GM21825 (cell line): ENCODE measurements around the gene STIM1.
A peak's percentile ranks its signal among the peaks of the same experiment; 100 is the strongest.
"Not testable (repeated sequence)": the region's sequence is repeated elsewhere in the genome, so short reads cannot be mapped to it uniquely, and the experiment has no call there.

Experiments used
- ATAC-seq: cut with Tn5 transposase; IDR thresholded peaks from one replicate; pipeline ENCODE4 v1.9.1; 2021; ENCODE audit warnings: mild to moderate bottlenecking, moderate library complexity; ENCODE audit not compliant: unreplicated experiment

STIM1 gene

DNA sequence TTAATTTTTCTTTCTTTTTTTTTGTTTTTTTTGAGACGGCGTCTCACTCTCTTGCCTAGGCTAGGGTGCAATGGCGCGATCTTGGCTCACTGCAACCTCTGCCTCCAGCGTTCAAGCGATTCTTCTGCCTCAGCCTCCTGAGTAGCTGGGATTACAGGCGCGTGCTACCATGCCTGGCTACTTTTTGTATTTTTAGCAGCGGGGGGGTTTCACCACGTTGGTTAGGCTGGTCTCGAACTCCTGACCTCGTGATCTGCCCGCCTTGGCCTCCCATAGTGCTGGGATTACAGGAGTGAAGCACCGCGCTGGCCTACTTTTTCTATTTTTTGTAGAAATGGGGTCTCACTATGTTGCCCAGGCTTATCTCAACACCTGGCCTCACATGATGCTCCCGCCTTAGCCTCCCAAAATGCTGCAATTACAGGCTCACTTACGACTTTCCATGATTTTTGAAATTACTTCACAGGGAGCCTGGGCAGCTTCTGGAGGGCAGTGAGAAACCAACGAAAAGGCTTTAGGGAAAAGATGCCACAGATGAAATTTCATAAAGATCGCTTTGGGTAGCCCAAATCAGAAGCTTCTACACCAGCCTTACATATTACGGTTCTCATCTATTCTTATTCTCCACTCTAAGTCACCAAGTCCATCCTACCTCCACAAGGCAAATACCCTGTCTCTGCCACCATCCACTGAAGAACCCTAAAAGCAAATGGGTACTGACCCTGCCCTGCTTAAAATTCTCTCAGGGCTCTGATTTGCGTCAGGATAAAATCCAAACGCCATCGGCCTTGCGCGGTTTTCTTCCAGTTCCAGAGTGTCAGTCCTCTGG lies 238.3 kb downstream of the STIM1 start:
- ATAC-seq: peak; percentile 15

DNA sequence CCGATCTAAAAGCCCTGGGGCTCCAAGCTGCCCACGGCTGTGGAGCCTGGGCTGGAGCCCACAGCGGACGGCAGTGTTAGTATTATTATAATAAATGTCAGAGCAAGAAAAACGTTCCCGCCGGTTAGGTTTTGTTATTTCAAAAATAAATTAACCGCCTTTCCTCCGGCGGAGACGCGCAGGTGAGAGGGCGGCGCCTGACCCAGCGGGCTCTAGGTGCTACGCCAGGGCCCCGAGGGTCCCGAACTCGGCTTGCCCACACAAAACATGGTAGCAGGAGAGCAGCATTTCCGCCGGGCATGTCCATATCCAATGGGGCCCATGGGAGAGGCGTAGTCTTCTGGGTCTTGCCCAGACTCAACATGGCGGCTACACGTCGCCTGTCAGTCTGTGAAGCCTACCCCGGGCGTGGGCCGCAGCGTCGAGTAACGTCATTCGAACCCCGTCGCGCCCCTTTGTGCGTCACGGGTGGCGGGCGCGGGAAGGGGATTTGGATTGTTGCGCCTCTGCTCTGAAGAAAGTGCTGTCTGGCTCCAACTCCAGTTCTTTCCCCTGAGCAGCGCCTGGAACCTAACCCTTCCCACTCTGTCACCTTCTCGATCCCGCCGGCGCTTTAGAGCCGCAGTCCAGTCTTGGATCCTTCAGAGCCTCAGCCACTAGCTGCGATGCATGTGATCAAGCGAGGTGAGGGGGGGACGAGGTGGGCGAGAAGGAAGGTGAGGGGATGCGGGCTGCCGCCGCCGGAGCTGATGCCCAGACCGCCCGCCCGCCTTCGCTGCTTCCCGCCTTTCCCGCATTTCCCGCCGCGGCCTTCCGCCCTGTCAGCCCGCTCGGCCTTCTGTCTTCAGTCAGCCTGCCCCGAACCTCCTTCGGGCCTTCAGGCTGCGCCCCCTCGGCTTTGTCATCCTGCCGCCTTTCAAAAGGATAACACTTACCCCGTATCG lies 239.2 kb downstream of the STIM1 start, which contains the start of gene RRM1:
Gene RRM1, plus strand, starts transcription at position 452 of the 944 bp plus-strand sequence. Its CDS starts 214 bp downstream, at position 666.
- peak; percentile 92 for ATAC-seq

DNA sequence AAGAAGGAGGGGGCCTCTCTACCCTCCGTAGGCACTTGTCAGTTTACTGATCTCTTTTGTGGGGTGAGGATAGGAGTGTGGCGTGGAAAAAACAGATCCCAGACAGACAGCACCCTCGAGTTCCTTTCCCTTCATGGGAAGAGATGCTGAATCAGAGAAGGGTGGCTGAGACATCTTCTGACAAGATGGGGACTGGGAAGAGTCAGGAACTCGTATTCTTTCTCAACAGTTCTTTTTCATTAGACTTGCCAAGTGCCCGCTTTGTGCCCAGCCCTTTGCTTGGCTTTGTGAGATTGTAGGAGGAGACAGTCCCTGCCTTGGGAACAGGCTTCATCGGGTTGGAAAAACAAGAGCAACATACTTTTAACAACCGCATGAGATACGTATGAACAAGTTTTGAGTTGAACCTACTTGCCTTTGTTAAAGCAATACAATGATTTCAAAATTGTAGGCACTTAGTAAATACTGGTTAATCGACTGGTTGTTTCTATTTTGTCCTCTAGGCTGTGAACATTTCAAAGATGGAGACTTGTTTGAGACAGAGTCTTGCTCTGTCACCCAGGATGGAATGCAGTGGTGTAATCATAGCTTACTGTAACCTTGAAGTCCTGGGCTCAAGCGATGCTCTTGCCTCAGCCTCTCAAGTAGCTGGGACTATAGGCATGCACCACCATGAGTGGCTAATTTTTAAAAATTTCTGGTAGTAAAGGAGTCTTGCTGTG lies 240.2 kb downstream of the STIM1 start:
- ATAC-seq: no peak

DNA sequence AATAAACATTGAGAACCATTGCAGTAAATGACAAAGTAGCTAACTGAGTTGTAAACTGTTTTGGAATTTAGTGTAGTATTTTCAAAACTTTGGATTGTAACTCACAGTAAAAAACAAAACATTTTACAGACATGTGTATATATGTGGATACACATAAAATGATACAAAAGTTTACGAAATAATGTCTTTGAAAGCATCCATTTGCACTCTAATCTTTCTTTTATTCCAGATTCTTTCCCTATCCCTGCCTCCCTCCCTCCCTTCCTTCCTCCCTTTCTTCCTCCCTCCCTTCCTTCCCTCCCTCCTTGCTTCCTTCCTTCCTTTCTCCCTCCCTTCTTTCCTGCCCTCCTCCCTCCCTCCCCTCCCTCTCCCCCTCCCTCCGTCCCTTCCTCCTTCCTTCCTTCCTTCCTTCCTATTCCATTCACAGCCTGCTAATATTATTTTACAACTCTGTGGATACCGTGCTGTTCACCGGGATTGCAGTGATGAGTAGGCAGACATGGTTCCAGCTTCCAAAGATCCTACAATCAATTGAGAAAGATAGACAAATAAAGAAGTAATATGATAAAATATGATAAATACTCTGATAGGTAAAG lies 242.7 kb downstream of the STIM1 start:
- ATAC-seq: no peak

DNA sequence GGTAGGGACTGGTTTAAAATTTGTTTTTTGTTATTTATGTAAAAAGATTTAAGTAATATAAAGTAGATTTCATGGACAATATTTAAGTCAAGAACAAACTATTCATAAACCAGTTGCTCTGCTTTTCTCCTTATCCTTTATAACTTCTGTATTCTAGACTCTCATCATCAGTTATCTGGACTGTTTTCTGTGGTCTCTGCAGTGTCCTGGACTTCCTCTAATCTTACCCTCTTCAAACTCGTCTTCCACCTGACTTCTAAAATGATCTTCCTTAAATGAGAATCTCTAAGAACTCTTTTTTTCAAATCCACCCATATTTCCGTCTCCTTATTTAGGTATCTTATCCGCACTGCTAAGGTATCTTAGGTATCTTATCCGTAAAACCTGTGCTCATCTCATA lies 247.2 kb downstream of the STIM1 start:
- no peak for ATAC-seq

DNA sequence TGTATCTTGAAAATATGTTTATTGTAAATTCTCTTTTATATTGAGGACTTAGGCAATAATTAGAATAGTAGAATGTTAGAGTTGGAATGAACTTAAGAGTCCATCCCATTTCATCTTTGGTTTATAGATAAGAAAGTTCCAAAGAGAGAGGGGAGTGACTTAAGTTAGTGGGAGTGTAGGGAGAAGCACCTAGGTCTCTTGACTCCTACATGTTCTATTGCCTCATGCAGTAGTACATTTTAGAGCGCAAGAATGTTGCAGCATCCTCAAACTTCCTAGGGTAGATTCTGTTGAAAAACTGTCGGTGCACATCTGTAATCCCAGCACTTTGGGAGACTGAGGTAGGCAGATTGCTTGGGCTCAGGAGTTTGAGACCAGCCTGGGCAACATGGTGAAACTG lies 247.8 kb downstream of the STIM1 start:
- ATAC-seq: no peak

DNA sequence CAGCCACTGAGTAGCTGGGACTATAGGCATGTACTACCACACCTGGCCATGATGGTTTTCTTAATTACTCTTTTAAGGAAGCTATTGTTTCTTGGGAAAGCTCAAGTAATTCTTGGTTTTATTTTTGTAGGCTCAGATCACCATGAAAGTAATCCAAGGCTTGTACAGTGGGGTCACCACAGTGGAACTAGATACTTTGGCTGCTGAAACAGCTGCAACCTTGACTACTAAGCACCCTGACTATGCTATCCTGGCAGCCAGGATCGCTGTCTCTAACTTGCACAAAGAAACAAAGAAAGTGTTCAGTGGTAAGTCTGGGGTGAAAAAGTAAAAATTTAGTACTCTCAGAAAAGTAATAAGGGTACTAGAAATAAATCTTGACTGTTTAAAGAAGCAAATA lies 250.5 kb downstream of the STIM1 start:
- no peak for ATAC-seq

DNA sequence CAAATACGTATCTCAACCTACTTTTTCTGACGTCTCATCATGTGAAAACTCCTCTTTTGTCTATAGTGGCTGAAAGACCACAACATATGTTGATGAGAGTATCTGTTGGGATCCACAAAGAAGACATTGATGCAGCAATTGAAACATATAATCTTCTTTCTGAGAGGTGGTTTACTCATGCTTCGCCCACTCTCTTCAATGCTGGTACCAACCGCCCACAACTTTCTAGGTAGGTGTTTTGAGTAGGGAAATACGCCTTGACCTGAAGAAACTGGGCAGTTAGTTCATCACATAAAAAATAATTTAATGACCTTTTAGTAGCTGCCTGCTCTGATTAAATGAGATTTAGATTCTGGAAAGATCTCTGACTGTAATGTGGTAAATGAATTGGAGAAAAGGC lies 256.4 kb downstream of the STIM1 start:
- ATAC-seq: no peak

DNA sequence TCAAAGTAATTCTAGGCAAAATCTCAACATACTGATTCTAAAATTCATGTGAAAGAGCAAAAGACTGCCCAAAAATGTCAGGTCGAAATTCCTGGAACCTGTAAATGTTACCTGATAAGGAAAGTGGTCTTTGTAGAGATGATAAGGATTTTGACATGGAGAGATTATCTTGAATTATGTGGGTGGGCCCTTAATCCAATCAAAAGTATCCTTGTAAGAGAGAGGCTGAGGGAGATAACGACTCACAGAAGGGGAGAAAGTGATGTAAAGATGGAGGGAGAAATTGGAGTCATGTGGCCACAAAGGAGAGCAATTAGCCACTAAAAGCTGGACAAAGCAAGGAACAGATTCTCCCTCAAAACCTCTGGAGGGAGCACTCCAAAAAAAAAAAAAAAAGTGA lies 259.7 kb downstream of the STIM1 start:
- no peak for ATAC-seq

DNA sequence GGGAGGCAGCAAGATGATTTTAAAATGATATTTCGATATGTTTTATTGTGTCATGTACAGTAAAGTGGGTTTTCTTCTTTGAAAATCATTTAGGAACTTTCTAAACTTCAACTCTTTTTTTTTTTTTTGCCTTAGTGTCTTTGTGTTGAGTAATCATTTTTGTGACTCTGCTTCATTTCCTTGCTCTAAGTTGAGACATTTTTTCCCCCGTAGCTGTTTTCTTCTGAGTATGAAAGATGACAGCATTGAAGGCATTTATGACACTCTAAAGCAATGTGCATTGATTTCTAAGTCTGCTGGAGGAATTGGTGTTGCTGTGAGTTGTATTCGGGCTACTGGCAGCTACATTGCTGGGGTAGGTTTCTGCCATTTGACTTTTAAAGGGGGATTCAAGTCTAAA lies 262.6 kb downstream of the STIM1 start:
- no peak for ATAC-seq

DNA sequence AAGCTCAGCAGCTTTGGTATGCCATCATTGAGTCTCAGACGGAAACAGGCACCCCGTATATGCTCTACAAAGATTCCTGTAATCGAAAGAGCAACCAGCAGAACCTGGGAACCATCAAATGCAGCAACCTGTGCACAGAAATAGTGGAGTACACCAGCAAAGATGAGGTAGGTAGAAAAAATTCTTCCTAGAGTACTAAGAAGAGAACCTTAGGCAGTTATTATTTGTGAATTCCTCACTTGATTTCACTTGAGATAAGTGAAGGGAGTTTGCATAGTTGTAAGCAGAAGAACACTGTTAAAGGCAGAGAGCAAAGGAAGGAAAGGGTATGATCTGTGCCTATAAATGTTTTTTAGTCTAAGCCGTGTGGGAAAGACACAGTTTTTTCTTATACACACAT lies 267.8 kb downstream of the STIM1 start:
- no peak for ATAC-seq

DNA sequence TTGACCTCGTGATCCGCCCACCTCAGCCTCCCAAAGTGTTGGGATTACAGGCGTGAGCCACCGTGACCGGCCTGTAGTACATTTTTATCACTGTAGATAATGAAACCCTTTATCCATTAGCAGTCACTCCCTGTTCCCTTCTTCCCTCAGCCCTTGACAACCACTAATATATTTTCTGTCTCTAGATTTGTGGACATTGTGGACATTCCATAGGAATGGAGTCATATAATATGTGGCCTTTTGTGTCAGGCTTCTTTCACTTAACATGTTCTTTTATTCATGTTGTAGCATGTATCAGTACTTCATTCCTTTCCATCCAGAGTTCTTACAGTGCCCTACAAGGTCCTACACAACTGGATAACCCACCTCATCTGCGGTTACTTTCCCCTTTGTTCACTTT lies 269.7 kb downstream of the STIM1 start:
- ATAC-seq: no peak

DNA sequence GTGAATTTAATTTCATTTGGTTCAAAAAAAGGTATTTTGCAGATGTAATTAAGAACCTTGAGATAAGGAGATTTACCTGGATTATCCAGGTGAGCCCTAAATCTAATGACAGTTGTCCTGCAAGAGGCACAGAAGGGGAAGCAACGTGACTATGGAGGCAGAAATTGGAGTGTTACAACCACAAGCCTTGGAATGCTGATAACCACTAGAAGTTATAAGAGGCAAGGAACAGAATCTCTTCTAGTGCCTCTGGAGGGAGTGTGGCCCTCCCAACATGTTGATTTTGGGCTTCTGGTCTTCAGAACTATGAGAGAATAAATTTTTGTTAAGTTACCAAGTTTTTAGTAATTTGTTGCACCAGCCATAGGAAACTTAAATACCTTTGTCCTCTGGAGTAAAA lies 271.9 kb downstream of the STIM1 start:
- no peak for ATAC-seq

DNA sequence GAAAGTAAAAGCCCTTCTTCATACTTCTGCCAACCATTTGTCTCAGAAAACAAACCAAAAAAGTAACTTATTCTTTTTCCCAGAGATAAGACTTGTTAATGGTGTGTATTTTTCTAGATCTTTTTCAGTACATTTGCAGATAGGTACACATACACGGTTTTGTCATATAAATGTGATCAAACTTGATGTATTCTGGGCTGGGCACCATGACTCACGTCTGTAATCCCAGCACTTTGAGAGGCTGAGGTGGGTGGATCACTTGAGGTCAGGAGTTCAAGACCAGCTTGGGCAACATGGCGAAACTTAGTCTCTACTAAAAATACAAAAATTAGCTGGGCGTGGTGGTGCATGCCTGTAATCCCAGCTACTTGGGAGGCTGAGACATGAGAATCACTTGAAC lies 274.8 kb downstream of the STIM1 start:
- ATAC-seq: not testable (repeated sequence)

DNA sequence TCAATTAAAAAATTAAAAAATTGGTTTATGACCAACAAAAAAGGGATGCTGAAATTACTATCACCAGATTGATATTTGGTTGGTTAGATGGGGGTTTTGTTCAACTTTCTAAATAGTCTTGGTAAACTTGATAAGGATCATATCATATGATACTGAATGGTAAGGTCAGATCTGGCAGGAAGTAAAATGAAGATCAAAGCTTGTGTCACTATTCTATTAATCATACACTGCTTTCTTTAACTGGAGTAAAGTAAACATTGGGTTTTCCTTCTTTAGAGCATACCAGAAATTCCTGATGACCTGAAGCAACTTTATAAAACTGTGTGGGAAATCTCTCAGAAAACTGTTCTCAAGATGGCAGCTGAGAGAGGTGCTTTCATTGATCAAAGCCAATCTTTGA lies 279.3 kb downstream of the STIM1 start:
- ATAC-seq: no peak

DNA sequence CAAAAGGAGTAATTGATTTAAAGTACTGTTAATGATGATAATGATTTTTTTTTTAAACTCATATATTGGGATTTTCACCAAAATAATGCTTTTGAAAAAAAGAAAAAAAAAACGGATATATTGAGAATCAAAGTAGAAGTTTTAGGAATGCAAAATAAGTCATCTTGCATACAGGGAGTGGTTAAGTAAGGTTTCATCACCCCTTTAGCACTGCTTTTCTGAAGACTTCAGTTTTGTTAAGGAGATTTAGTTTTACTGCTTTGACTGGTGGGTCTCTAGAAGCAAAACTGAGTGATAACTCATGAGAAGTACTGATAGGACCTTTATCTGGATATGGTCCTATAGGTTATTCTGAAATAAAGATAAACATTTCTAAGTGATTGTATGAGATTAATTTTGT lies 283.0 kb downstream of the STIM1 start:
- ATAC-seq: no peak

DNA sequence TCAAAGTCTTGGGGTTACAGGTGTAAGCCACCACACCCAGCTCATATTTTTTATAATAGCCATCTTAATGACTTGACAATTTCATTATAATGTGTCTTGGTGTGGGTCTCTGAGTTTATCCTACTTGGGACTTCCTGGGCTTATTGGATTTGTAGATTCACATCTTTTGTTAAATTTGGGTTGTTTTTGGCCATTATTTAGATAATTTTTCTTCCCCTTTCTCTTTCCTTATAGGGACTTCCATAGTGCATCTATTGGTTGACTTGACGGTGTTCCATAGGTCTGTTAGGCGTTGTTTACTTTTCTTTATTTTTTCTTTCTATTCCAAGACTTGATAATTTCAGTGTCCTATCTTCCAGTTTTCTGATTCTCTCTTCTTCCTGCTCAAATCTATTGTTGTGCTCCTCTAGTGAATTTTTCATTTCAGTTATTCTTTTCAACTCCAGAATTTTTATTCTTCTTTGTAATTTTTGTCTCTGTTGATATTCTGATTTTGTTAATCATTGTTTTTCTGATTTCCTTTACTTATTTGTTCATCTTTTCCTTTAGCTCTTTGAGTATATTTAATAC lies 284.7 kb downstream of the STIM1 start:
- ATAC-seq: no peak
